NCI-H2107 treated with DMSO at 0.1 percent for 48 hours (cell line): Measurements from ENCODE around the gene PLCL1.
"Not testable (repeated sequence)": the region's sequence is repeated elsewhere in the genome, so short reads cannot be mapped to it uniquely, and the experiment has no call there.

Source experiments
- DNase-seq: peaks from one replicate; lab custom pipeline; 2025; ENCODE audit not compliant: unreplicated experiment; lab: John Stamatoyannopoulos, UW

Gene PLCL1

DNA sequence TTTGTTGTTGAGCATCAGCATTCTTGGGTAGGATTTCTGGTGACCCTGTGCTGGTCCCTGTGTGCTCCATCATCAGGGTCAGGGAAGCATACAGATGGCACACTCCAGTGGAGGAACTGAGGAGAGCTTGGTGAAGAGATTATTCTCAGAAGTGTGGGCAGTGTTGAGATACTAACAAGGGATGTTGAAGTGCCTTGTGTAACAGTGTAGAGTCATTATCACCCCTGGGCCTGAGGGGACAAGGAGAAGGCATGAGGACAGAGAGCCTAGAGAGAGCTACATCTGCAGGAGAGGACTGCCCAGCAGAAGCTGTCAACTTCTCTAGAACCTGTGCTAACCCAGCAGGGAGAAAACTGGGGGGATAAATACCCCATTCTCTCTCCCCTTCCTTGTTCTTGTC lies 189.0 kb downstream of the PLCL1 start:
- DNase-seq: no peak

DNA sequence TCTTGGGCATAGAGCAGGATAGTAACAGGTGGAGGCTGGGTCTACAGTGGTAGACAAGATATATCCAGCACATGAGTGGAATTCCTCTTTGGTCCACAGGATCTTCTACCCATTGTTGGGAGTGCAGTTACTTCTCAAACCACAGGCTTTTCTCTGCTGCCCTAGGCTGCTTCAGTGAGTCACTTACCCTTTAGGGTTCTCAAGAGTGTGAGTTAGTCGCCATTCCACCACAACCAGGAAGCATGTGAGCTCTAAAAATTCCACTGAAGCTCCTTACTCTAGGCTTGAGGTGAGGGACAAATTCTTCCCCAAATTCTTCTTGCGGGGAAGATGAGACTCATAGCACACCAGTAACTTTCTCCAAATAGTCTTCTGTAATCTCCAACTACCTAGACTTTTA lies 189.4 kb downstream of the PLCL1 start:
- DNase-seq: no peak

DNA sequence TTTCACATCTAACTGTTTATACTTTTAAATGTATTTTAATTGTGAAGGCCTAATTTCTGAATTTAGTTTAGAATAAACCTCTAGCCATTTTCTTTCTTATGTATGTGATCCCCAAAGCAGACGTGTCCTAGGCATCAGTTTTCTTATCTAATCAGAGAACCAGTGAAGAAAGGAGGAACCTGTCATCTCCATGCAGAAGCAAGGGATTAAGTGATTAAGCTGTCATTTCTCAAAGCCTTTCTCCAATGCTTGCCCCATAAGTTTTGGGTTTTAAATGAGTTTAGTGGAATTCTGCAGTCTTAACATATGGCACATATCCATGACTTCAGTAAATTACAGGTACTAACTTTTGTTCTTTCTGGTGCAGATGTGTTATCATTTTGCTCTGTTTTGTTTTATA lies 190.4 kb downstream of the PLCL1 start:
- no peak for DNase-seq

DNA sequence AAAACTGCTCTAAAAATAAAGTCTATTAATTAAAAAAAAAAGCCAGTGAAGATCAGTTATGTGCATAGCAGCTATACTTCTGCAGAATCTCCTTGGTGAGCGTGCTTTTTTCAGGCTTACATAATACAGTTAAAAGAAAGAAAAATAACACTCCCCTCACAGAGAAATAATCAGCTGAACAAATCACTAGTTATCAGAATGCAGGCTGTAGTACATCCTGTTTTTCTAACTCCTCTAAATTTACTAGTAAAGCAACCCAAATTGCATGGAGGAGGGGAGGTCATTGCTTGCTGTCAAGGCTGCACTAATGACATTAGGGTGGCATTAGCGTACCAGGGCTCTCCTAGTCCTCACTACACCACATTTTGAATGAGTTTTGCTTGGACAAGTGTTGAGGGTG lies 192.2 kb downstream of the PLCL1 start:
- DNase-seq: no peak

DNA sequence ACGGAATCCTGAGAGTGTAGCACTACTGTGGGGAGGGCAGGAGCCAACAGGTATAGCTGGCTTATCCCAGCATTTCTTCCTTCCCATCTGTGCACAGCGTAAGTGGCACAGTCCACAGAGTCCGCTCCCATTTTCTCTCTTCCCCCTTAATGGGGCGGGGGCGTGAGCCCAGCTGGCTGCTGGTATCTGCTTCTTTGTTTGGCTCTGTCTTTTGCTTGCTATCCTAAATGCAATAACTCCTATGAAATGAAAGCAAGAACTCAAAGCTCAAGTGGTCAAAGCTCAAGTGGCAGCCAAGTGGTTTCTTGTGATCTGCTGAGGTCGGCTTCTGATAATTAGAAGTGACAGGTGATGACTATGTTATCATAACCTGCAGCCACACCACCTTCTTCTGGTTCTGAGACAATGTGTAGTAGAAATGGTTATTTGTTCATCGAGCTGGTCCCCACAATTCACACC lies 192.7 kb downstream of the PLCL1 start:
- DNase-seq: no peak

DNA sequence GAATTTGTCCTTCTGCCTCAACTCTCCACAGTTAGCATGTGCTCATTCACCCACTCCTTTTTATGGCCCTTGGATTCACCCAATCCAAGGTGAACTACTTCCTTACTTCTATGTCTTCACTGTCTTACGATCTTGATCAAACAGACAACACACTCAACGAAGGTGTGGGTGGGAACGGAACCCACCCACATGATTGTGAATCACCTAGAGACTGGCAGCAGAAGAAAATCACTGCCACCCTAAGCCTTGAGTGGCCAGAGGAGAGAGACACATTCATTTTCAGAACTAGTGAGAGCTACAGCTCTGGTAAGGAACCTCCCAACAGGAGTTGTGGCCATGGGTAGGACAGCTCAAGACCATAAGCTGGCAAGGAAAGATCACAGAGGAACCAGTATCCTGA lies 194.3 kb downstream of the PLCL1 start:
- no peak for DNase-seq

DNA sequence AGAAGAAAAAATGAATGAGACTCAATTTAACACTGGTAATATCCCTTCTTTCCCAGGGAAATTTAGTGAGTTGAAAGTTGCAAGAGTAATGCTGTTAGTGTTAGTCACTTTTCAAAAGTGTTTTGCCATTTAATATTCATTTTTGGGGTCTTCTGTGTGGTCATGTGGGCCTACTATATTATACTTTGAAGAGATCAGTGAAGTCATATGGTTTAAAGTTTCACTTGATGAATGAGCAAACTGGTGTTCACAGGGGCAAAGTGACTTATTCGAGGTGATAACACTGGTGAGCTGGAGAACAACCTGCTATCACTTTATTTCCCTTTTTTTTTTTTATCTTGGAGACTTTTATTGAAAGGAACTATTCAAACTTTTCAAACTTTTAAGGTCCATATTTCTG lies 196.0 kb downstream of the PLCL1 start:
- DNase-seq: no peak

DNA sequence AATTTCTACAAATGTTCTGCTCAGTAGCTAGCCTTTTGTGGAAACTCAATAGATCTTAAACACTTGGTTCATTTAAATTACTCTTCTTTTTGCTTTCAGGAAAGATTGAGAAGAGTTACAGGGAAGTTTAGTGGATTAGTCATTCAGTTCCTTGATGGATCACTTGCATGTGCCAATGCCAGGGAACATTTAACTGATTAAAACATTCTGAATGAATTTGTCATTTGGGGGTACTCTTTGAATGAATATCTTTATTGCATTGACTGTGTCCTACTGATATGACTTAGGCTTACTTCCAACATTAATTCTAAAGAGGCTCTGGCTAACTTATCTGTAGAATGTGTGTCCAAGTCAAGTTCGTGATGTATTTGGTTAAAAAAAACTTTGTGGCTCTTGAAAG lies 199.8 kb downstream of the PLCL1 start:
- no peak for DNase-seq

DNA sequence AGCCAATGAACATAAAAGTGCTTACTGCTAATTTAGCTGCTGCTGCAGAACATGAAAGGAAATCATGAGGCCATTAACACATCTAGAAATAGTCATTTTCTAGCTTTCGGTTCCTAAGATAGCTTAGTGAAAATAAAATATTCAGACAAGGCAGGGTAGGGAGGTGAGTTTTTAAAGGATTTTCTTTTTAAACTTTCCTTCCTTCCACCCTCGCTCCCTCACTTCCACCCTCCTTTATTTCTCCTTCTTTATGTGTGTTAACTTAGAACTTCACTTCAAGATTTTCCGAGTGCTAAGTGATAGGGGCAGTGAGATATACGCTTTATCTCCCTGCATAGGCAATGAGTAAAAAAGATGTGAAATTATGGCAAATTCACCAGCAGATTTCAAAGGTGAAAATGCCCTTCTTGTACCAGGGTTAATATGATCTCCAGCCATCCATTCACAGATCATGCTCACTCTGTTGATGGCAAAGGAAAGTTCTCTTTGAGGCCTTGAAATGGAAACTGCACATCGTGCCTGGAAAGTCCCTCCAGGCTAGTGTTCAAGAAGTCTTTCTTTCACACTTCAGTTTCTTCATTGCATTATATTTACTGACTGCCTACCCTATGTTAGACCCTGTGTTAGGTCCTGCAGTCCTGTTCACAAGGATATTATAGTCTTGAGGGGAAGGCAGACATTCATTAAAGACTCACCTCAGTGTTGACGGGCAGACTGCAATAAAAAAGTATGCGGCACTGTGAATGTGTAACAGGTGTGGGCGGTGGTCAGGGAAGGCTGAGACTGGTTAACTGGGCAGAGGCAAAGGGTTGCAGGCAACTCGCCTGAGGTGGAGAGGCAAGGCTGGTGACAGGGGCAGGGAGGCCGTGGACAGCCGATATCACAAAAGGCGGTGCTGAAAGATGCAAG lies 200.8 kb downstream of the PLCL1 start:
- DNase-seq: no peak

DNA sequence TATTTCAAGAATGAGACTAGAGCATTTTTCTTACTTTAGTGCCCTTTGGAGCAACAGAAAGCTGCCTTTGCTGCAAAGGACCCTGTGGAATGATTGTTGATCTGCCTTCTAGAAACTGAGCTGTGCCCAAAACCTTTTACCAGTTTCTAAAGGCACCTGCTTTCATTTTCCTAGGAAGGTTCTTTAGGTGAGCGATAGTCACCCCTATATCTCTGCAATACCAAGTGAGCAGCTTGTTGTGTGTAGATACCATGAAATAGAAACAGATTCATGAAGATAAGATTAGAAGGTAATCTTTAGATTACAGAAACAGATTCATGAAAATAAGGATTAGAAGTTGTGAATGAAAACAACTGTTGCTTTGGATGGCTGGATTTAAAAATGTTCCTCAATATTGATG lies 202.3 kb downstream of the PLCL1 start:
- DNase-seq: no peak

DNA sequence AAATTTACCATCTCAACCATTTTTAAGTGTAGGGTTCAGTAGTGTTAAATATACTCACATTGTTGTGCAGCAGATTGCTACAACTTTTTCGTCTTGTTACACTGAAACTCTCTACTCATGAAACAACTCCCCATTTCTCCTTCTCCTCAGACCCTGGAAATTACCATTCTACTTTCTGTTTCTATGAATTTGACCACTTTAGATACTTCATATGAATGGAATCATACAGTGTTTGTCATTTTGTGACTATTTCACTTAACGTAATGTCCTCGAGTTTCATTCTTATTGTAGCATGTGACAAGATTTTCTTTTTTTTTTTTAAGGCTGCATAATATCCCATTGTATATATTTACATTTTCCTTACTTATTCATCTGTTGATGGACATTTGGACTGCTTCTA lies 203.8 kb downstream of the PLCL1 start:
- no peak for DNase-seq

DNA sequence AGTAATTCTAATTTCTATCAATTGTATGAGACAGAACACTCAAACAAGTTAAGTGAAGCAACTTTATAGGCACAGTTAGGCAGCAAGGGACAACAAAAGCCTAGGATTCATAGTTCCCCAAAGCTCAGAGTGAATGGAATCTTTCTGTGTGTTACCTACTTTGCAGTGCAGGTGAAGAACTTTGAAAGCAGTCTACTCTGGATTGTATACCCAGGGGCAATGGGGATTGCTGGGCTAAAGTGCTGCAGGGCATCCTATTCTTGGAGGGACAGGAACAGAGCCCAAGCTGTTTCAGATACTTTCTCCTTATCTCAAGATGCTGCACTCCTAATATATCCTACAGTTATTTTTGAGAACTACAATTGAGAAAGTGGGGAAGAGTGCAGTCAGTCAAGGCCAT lies 207.6 kb downstream of the PLCL1 start:
- no peak for DNase-seq

DNA sequence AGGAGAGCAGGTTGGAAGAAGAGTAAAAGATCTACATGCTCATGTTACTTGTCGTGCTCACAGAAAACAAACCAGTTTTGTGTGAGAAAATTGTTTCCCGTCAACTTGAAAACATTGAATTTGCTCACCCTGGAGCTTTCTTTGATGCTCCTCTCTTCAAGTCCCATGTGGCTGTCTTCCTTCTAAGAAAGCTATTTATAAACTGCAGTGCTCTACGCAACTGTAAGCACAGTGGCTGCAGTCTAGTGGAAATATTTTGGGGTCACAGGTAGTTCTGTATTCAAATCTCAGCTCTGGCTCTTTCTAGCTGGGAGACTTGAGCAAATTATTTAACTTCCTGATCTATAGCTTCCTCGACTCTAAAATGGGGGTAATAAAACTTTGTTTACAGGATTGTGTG lies 211.8 kb downstream of the PLCL1 start:
- DNase-seq: no peak

DNA sequence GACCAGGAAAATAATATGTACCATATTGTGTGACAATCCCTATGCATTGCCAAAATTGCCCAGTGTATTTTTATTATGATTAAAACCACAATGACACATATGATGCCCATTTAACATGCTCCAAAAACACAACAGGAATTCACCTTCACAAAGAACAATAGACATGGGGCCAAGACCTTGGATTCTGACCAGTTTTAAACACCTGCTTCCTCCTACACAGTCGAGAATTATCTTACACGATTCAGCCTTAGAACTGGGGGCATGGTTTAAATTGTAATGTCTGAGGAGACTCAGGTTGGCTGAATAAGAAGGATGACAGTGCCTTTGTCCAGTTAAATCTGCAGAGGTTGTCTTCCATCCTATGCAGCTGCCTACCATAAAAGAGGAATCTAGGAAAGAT lies 212.7 kb downstream of the PLCL1 start:
- no peak for DNase-seq

DNA sequence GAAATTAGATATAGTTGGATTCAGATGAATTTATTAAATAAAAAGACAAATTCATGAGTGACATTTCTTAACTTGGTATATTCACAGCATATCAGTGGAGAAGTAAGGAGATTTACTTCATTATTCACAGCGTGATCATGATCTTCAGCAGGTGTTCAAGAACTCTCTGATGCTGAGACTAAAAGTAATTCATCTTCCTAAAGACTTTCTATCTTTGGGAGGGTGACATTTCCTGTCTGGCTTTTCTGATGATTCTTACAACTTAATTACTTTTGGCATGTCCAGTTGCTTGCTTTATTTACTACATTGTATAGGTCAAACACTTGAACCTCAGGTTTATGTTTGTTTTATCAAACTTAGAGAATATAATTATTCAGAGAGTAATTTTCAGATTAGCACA lies 224.6 kb downstream of the PLCL1 start:
- DNase-seq: no peak

DNA sequence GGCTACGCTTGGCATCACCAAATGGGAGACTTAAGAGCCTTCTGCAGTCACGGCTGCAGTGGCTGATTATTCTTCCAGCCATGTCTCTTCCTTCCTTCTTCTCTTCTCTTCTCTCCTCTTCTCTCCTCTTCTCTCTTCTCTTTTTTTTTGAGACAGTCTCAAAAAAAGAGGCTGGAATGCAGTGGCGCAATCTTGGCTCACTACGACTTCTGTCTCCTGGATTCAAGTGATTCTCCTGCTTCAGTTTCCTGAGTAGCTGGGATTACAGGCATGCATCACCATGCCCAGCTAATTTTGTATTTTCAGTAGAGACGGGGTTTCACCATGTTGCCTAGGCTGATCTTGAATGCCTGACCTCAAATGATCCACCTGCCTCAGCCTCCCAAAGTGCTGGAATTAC lies 225.2 kb downstream of the PLCL1 start:
- DNase-seq: not testable (repeated sequence)

DNA sequence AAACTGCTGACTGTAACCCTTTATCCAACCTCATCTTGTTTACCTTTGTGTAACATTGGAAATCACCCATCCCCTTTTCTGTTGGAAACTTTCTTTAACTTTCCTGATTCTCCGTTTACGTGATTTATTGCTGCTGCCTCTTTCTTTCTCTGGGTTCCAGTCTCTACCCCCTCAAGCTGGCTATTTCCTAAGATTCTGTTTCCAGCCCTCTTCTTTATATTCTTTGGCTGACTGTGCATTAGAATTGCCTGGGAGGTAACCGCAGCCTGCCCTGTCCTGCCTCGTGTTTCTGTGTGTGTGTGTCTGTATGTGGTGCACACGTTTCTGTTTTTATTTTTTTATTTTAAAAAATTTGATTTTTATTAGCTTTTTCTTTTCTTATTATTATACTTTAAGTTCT lies 229.2 kb downstream of the PLCL1 start:
- DNase-seq: no peak

DNA sequence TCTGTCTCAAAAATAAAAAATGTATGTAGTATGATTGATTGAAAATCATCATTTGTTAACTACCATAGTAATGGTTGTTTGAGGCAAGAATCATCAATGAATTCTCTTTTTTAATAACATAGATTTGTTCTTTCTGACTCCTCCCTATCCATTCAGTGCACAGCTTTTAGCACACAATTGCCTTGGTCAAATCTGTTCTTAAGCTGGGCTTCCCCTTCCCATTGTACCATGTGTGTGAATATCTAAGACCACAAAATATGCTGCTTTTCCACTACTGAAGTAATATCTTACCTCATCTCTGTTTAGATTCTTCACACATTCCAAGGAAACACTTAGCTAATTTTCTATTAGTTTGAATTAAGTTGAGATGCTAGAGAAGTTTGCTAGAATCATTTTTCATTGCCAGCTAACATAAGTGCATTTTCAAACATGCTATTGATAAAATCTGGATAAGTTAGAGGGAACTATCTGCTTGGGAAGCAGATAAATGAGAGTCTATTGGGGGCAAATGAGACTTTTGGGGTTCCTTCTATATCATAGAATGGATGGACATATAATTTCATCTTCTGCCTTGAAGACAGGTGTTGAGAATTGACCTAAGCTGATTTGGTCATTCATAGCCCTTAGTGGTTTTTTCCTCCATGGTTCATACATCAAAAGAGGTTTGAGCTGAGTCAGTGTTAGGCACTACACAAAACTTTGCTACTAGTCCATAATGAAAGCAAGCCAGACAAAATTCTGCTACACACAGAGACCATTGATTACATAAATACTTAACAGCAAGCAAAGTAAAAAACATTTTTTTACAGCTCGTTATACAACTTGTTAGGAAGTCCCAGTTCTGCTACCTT lies 231.9 kb downstream of the PLCL1 start:
- no peak for DNase-seq

DNA sequence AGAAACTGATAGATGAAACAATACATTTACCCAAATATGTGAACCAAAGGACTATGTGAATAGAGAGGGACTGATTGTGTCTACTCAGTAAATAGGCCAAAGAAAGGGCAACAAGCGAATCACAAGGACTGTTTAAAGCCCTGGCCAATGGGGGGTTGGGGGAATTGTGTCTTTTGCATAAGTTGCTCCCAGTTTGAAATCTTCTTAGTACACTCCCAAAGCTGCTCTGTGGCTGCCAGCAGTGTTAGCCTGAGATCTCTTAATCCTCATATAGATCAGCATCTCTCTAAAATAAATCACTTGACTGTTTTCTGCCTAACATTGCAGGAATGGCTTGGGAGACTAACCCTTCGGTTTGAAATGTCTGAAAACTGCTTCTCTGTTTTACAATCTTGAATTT lies 236.4 kb downstream of the PLCL1 start:
- DNase-seq: no peak

DNA sequence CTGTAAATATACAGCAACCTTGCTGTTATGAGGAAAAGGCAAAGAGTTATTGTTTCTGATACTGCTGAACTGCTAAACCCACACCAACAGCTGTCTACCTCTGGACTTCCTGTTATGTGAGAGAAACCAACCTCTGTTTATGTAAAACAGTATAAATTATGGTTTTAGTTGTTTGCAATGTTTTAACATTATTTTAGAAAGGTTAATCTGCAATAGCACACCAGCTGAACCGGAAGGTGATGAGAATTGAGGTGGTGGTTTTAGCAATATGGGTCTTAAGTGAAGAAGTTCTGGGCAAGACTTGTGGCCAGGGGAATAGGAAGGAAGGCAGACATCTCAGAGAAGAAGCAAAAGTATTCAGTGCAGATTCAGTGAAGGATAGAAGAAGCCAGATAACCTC lies 237.8 kb downstream of the PLCL1 start:
- DNase-seq: no peak

DNA sequence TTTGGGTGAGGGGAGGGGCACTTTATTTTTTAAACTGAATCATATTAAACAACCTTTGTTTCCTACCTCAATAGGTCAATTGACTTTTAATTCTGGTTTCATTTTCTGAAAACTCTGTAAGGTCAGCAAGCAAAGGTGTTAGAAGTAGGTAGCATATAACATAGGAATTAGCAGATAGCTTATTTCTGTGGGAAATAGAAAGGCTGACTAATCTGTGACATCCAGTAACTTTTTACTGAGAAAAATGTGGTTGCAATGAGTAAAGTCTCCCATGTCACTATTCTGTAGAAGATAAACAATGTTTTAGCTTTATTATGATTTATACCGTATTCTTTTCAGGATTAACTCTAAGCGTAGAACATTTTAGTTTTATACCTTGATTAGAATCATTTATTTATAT lies 240.4 kb downstream of the PLCL1 start:
- DNase-seq: no peak

DNA sequence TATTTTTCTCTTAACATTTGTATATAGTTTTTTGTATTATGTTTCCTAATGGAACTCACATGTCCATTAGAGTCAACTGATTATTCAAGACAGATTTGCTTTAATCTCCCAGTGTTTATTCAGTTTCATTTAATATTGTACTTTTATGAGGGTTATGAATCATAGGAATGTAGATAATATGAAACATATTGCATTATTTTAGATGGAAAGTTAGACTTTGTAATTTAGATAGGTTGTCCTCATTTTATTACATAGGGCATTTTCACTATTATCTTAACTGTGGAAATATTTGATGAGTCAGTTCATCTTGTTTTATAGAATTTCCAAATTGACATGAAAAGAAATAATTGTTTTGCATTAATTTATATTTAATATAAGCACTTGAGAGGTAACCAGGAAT lies 240.8 kb downstream of the PLCL1 start:
- no peak for DNase-seq
